Ishikawa (cell line): ENCODE data around the gene CHMP1B.

Source experiments
- CEBPB ChIP-seq: IDR thresholded peaks from 2 replicates; pipeline ENCODE4 v1.6.1; 2012
- CREB1 ChIP-seq: IDR thresholded peaks from 2 replicates; pipeline ENCODE4 v1.6.1; 2012; ENCODE audit warnings: low read depth
- EGR1 ChIP-seq: IDR thresholded peaks from 2 replicates; pipeline ENCODE4 v1.6.1; 2012
- EP300 ChIP-seq: IDR thresholded peaks from 2 replicates; pipeline ENCODE4 v1.6.1; 2012; ENCODE audit warnings: borderline replicate concordance
- FOXM1 ChIP-seq: IDR thresholded peaks from 2 replicates; pipeline ENCODE4 v1.6.1; 2012; ENCODE audit warnings: low read depth, borderline replicate concordance
- MAX ChIP-seq: IDR thresholded peaks from 2 replicates; pipeline ENCODE4 v1.6.1; 2012
- NFIC ChIP-seq: IDR thresholded peaks from 2 replicates; pipeline ENCODE4 v1.6.1; 2012
- RAD21 ChIP-seq: IDR thresholded peaks from 2 replicates; pipeline ENCODE4 v1.6.1; 2012; ENCODE audit warnings: low read depth
- REST ChIP-seq: IDR thresholded peaks from 2 replicates; pipeline ENCODE4 v1.6.1; 2012; ENCODE audit warnings: low read depth, mild to moderate bottlenecking
- TAF1 ChIP-seq: IDR thresholded peaks from 2 replicates; pipeline ENCODE4 v1.6.1; 2012; ENCODE audit warnings: low read depth, mild to moderate bottlenecking
- TCF12 ChIP-seq: IDR thresholded peaks from 2 replicates; pipeline ENCODE4 v1.6.1; 2012; ENCODE audit warnings: low read depth
- TEAD4 ChIP-seq: IDR thresholded peaks from 2 replicates; pipeline ENCODE4 v1.6.1; 2012
- USF1 ChIP-seq: IDR thresholded peaks from 2 replicates; pipeline ENCODE4 v1.6.1; 2012
- YY1 ChIP-seq: IDR thresholded peaks from 2 replicates; pipeline ENCODE4 v1.6.1; 2012; ENCODE audit warnings: low read depth
- ZBTB7A ChIP-seq: IDR thresholded peaks from 2 replicates; pipeline ENCODE4 v1.6.1; 2012; ENCODE audit warnings: low read depth

Gene CHMP1B

GRCh38 chr18:11844436-11844835 lies 6.8 kb upstream of the CHMP1B start:
- TF ChIP-seq TEAD4 (no peak), MAX (no peak), CEBPB (no peak)

- no peak for TF ChIP-seq EGR1
- TF ChIP-seq ZBTB7A = no peak
- TF ChIP-seq USF1 = no peak
- no peak for TF ChIP-seq NFIC
- TF ChIP-seq TCF12 = no peak
- TF ChIP-seq CEBPB = no peak
- TF ChIP-seq CREB1 = no peak
- no peak for TF ChIP-seq YY1
- no peak for TF ChIP-seq TEAD4
- no peak for TF ChIP-seq RAD21
- TF ChIP-seq TAF1 = no peak
- no peak for TF ChIP-seq MAX
- no peak for TF ChIP-seq FOXM1
- no peak for TF ChIP-seq REST
- TF ChIP-seq EP300 = no peak
Observed at GRCh38 chr18:11845654-11846053, 5.6 kb upstream of the CHMP1B start.

- TF ChIP-seq REST (no peak), ZBTB7A (no peak), CREB1 (no peak), TCF12 (no peak), YY1 (no peak), USF1 (no peak)
Observed at GRCh38 chr18:11847811-11848210, 3.4 kb upstream of the CHMP1B start.

GRCh38 chr18:11849279-11849678 lies 1.9 kb upstream of the CHMP1B start:
- no peak for TF ChIP-seq RAD21
- no peak for TF ChIP-seq EGR1
- TF ChIP-seq CREB1 = no peak
- TF ChIP-seq FOXM1 = no peak
- no peak for TF ChIP-seq TAF1
- no peak for TF ChIP-seq CEBPB
- TF ChIP-seq TEAD4 = no peak
- no peak for TF ChIP-seq ZBTB7A
- no peak for TF ChIP-seq REST
- TF ChIP-seq EP300 = no peak
- TF ChIP-seq MAX = no peak
- TF ChIP-seq TCF12 = no peak
- TF ChIP-seq USF1 = no peak
- no peak for TF ChIP-seq YY1
